ENCODE results near the gene MADCAM1.
"Not testable (repeated sequence)": the region's sequence is repeated elsewhere in the genome, so short reads cannot be mapped to it uniquely, and the experiment has no call there.

MADCAM1 gene

GRCh38 chr19:465056-465816 is 31.1 kb upstream of the MADCAM1 start:
- no peak for DNase-seq (ENCODE audit: low read depth, low spot score)

GRCh38 chr19:467554-467953 is 28.7 kb upstream of the MADCAM1 start:
- no peak for DNase-seq (ENCODE audit: low read depth, low spot score)

- DNase-seq (ENCODE audit: low read depth, low spot score), result no peak
These were observed 27.6 kb upstream of the MADCAM1 start for GRCh38 chr19:468587-469256.

GRCh38 chr19:469833-470232 is 26.5 kb upstream of the MADCAM1 start:
- DNase-seq (ENCODE audit: low read depth, low spot score), result no peak

- DNase-seq (ENCODE audit: low read depth, low spot score), result no peak
These were observed 25.6 kb upstream of the MADCAM1 start for GRCh38 chr19:470701-471100.

- no peak for DNase-seq (ENCODE audit: low read depth, low spot score)
These were observed 24.1 kb upstream of the MADCAM1 start for GRCh38 chr19:472005-472858.

GRCh38 chr19:474126-475078 is 21.9 kb upstream of the MADCAM1 start:
- no peak for DNase-seq (ENCODE audit: low read depth, low spot score)

- no peak for DNase-seq (ENCODE audit: low read depth, low spot score)
These were observed 20.9 kb upstream of the MADCAM1 start for GRCh38 chr19:475360-475759.

- no peak for DNase-seq (ENCODE audit: low read depth, low spot score)
These were observed 17.9 kb upstream of the MADCAM1 start for GRCh38 chr19:478236-478903.

GRCh38 chr19:478976-479375 is 17.3 kb upstream of the MADCAM1 start:
- DNase-seq (ENCODE audit: low read depth, low spot score), result no peak

GRCh38 chr19:480016-480855 is 16.1 kb upstream of the MADCAM1 start:
- DNase-seq (ENCODE audit: low read depth, low spot score), result no peak

- not testable (repeated sequence) for DNase-seq (ENCODE audit: low read depth, low spot score)
These were observed 15.2 kb upstream of the MADCAM1 start for GRCh38 chr19:481100-481499.

GRCh38 chr19:482186-483041 is 13.9 kb upstream of the MADCAM1 start:
- no peak for DNase-seq (ENCODE audit: low read depth, low spot score)

GRCh38 chr19:483332-484072 is 12.8 kb upstream of the MADCAM1 start:
- DNase-seq (ENCODE audit: low read depth, low spot score), result no peak

- DNase-seq (ENCODE audit: low read depth, low spot score), result no peak
These were observed 11.8 kb upstream of the MADCAM1 start for GRCh38 chr19:484494-484893.

GRCh38 chr19:485077-485476 is 11.2 kb upstream of the MADCAM1 start:
- DNase-seq (ENCODE audit: low read depth, low spot score), result no peak

- no peak for DNase-seq (ENCODE audit: low read depth, low spot score)
These were observed 10.6 kb upstream of the MADCAM1 start for GRCh38 chr19:485583-486236.
